Ovary (tissue), 3 donors: ENCODE measurements around the gene GPR4.

Source experiments
- EP300 ChIP-seq: sonication (generic); formaldehyde crosslinking; IDR thresholded peaks from one replicate; pipeline ENCODE4 v1.6.1; 2017; ENCODE audit warnings: antibody characterized with exemption
- POLR2A ChIP-seq: fragments of 450-650 bp; IDR thresholded peaks from one replicate; pipeline ENCODE4 v1.6.1; 2017; ENCODE audit warnings: antibody characterized with exemption, mild to moderate bottlenecking, moderate library complexity
- TF ChIP-seq, protein P1 (sequence below), 3 donors: fragments of 450-650 bp in 2 of 3; fragments of 200-600 bp in 1 of 3; IDR thresholded peaks; one replicate each; pipeline versions ENCODE4 v1.5.1 to v1.8.0; 2016 to 2022; ENCODE audit warnings: antibody characterized with exemption in 3 of 3, mild to moderate bottlenecking in 1 of 3
- donor health status: DM: no; HTN: no; CAD: no.

DNA sequence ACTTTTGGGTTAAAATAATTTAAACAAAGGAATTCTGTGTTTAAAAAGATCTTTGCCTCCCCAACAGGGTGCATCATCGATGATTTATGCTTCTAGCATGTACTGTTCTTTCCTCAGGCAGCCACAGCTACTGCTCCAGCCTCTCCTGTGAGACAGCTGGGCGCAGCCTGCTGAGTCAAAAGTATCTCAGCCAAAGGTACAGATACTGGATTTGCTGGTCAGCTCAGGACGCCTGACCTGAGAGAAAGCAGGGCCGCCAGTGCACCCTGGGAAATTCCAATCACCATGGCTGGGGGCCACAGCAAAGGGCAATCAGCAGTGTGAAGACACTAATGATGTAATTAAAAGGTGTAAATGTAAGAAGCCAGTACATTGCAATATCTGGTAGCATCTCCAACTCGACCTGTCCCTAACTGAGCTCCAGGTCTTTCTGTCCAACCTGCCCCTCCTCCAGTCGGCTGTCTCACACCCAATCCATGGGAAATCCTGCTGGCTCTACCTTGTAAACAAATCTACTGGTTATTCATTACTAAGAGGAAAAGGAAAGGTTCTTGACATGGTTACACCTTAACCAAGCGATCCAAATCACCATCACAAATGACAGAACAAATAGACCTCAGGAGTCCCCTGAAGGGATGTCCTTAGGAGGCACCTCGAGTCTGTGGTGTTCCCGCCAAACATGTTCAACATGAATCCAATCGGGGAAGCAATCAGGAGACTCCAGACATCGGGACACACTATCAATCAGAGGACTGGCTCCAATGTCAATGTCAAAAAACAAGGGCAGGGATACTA is 24.7 kb downstream of the GPR4 start:
- TF ChIP-seq, protein P1, sequence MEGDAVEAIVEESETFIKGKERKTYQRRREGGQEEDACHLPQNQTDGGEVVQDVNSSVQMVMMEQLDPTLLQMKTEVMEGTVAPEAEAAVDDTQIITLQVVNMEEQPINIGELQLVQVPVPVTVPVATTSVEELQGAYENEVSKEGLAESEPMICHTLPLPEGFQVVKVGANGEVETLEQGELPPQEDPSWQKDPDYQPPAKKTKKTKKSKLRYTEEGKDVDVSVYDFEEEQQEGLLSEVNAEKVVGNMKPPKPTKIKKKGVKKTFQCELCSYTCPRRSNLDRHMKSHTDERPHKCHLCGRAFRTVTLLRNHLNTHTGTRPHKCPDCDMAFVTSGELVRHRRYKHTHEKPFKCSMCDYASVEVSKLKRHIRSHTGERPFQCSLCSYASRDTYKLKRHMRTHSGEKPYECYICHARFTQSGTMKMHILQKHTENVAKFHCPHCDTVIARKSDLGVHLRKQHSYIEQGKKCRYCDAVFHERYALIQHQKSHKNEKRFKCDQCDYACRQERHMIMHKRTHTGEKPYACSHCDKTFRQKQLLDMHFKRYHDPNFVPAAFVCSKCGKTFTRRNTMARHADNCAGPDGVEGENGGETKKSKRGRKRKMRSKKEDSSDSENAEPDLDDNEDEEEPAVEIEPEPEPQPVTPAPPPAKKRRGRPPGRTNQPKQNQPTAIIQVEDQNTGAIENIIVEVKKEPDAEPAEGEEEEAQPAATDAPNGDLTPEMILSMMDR (IDR thresholded peaks at IDR 0.05), result no peak
- TF ChIP-seq POLR2A (no peak), EP300 (no peak)
